HepG2 (cell line): ENCODE results near the gene QDPR. TPM values are rescaled to one million over a fixed set of nuclear protein-coding genes. Genes with fewer than 3 reads are reported as not detected.

Experiments used
- ARID3A ChIP-seq: IDR thresholded peaks from 2 replicates; pipeline ENCODE4 v1.6.1; 2012; ENCODE audit warnings: low read depth, low read length, improper control_type of control experiment
- ASH2L ChIP-seq: fragments of 300-600, 200-600 bp; sonication (generic); IDR thresholded peaks from 2 replicates; pipeline ENCODE4 v1.7.0; 2017; ENCODE audit warnings: low read depth, mild to moderate bottlenecking, moderate library complexity, mixed read lengths, low read length; ENCODE audit not compliant: insufficient read length
- CAMTA2 ChIP-seq: sonication (generic); formaldehyde crosslinking; IDR thresholded peaks from 2 replicates; pipeline ENCODE4 v1.4.0; 2020; ENCODE audit warnings: mild to moderate bottlenecking, missing genetic modification reagents, borderline replicate concordance
- CHD4 ChIP-seq: fragments of 200-600 bp; sonication (generic); IDR thresholded peaks from 2 replicates; pipeline ENCODE4 v1.7.0; 2017; ENCODE audit warnings: mild to moderate bottlenecking, low read length, borderline replicate concordance
- HNRNPLL ChIP-seq: fragments of 200-400 bp; formaldehyde crosslinking; IDR thresholded peaks from 2 replicates; pipeline ENCODE4 v1.6.1; 2017; ENCODE audit warnings: mild to moderate bottlenecking, low read depth, low read length; ENCODE audit not compliant: poor library complexity, severe bottlenecking
- KDM4B ChIP-seq: sonication (generic); formaldehyde crosslinking; IDR thresholded peaks from 2 replicates; pipeline ENCODE4 v1.4.0; 2020; ENCODE audit warnings: missing genetic modification reagents
- MAFF ChIP-seq: IDR thresholded peaks from 2 replicates; pipeline ENCODE4 v1.6.1; 2011; ENCODE audit warnings: low read depth, low read length, improper control_type of control experiment
- NFE2 ChIP-seq: sonication (generic); formaldehyde crosslinking; IDR thresholded peaks from 2 replicates; pipeline ENCODE4 v1.4.0; 2020; ENCODE audit warnings: missing genetic modification reagents
- NONO ChIP-seq, 2 experiments: fragments of 450-650 bp in 1 of 2; sonication (generic) in 1 of 2; formaldehyde crosslinking in 1 of 2; IDR thresholded peaks in 1 of 2; conservative IDR thresholded peaks in 1 of 2; 2 replicates each; pipeline versions ENCODE4 v1.6.1 to v1.8.0; 2017 to 2022; ENCODE audit warnings: mild to moderate bottlenecking in 1 of 2, missing genetic modification reagents in 1 of 2, moderate library complexity in 1 of 2
- PBX2 ChIP-seq: IDR thresholded peaks from 2 replicates; pipeline ENCODE4 v1.6.1; 2016; ENCODE audit warnings: control low read depth
- REPIN1 ChIP-seq: sonication (generic); formaldehyde crosslinking; IDR thresholded peaks from 2 replicates; pipeline ENCODE4 v1.8.0; 2022; ENCODE audit warnings: missing genetic modification reagents, low read depth, mild to moderate bottlenecking, borderline replicate concordance
- SOX5 ChIP-seq: IDR thresholded peaks from 2 replicates; pipeline ENCODE4 v1.6.1; 2016; ENCODE audit warnings: borderline replicate concordance
- STAT5B ChIP-seq: sonication (generic); formaldehyde crosslinking; IDR thresholded peaks from 2 replicates; pipeline ENCODE4 v1.4.0; 2020; ENCODE audit warnings: missing genetic modification reagents
- TBX2 ChIP-seq: sonication (generic); formaldehyde crosslinking; IDR thresholded peaks from 2 replicates; pipeline ENCODE4 v1.5.0; 2020; ENCODE audit warnings: missing genetic modification reagents, mild to moderate bottlenecking, borderline replicate concordance
- TSC22D2 ChIP-seq: sonication (generic); formaldehyde crosslinking; IDR thresholded peaks from 2 replicates; pipeline ENCODE4 v1.5.1; 2020; ENCODE audit warnings: missing genetic modification reagents, mild to moderate bottlenecking, borderline replicate concordance
- ZBTB49 ChIP-seq: sonication (generic); formaldehyde crosslinking; IDR thresholded peaks from 2 replicates; pipeline ENCODE4 v1.4.0; 2020; ENCODE audit warnings: missing genetic modification reagents, borderline replicate concordance
- ZFP36L2 ChIP-seq: sonication (generic); formaldehyde crosslinking; IDR thresholded peaks from 2 replicates; pipeline ENCODE4 v1.4.0; 2020; ENCODE audit warnings: missing genetic modification reagents
- ZNF30 ChIP-seq: sonication (generic); formaldehyde crosslinking; IDR thresholded peaks from 2 replicates; pipeline ENCODE4 v1.5.0; 2020; ENCODE audit warnings: mild to moderate bottlenecking, missing genetic modification reagents
- ZNF451 ChIP-seq: sonication (generic); formaldehyde crosslinking; IDR thresholded peaks from 2 replicates; pipeline ENCODE4 v1.5.0; 2020; ENCODE audit warnings: mild to moderate bottlenecking, missing genetic modification reagents
- ZNF468 ChIP-seq: sonication (generic); formaldehyde crosslinking; IDR thresholded peaks from 2 replicates; pipeline ENCODE4 v1.8.0; 2022; ENCODE audit warnings: mild to moderate bottlenecking, moderate library complexity, missing genetic modification reagents
- ZNF569 ChIP-seq: sonication (generic); formaldehyde crosslinking; IDR thresholded peaks from 2 replicates; pipeline ENCODE4 v1.5.0; 2020; ENCODE audit warnings: mild to moderate bottlenecking, missing genetic modification reagents, moderate library complexity, borderline replicate concordance
- ZNF598 ChIP-seq: sonication (generic); formaldehyde crosslinking; IDR thresholded peaks from 2 replicates; pipeline ENCODE4 v1.5.1; 2020; ENCODE audit warnings: mild to moderate bottlenecking, missing genetic modification reagents, borderline replicate concordance
- ZNF790 ChIP-seq: sonication (generic); formaldehyde crosslinking; IDR thresholded peaks from 2 replicates; pipeline ENCODE4 v1.8.0; 2022; ENCODE audit warnings: missing genetic modification reagents, mild to moderate bottlenecking, borderline replicate concordance
- polyA plus RNA-seq, 8 experiments: library from polyadenylated mRNA; depleted of rRNA in 3 of 8; stranded (reverse) in 7 of 8; unstranded in 1 of 8; fragments of >200 nt; fragmentation: Illumina TruSeq in 4 of 8; extraction: Trizol in 4 of 8; gene quantifications; 2 replicates each; pipeline versions ENCODE4 v1.2.1 to v1.2.3, GENCODE V29; 2011 to 2016; ENCODE audit warnings: low read depth in 4 of 8, missing spikeins in 1 of 8, mixed read lengths in 1 of 8; ENCODE audit not compliant: insufficient read depth in 1 of 8
- total RNA-seq, 5 experiments: library from RNA; depleted of rRNA; stranded (reverse); fragments of >200 nt; fragmentation: Illumina TruSeq; extraction: Trizol; gene quantifications; 2 replicates each; pipeline ENCODE4 v1.2.3, GENCODE V29; 2016; ENCODE audit warnings: low read depth in 1 of 5
- TF ChIP-seq, protein P1 (sequence below): sonication (generic); formaldehyde crosslinking; IDR thresholded peaks from 2 replicates; pipeline ENCODE4 v1.5.0; 2020; ENCODE audit warnings: mild to moderate bottlenecking, missing genetic modification reagents, borderline replicate concordance

The QDPR gene
- total and polyA plus RNA-seq, 2 of the 13 experiments (the other 11 are each of a cell fraction or from before 2014, with no cell fraction given), result 9.9 to 95.5 TPM

DNA sequence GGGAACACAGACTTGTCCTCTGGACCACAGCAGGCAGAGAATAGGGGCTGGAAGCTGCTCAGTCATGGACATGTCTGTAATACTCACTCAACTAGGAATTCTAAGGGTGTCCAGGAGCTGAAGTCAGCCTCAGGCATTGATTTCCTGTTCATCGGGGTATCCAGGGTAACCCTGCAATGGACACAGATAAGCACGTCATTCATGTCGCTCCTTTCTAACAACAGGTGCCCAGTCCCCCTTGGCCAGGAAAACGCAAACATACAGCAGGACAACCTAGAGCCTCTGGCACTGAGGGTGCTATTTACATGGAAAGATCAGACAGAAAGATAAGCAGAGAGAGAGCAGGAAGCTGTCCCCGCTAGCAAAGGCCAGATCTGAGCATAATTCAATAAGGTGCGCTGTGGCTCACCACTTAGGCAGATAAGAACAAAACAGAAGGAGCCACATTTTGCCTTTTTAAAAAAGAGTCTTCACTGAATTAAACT, 21.3 kb downstream of the QDPR start (continued):
- TF ChIP-seq ZNF451 (CRISPR knock-in tag) (no peak), ARID3A (peak; percentile 24; the same call in 1 of the 2 replicates), NFE2 (CRISPR knock-in tag) (no peak), ZFP36L2 (CRISPR knock-in tag) (no peak), MAFF (no peak), ZBTB49 (CRISPR knock-in tag) (no peak), TSC22D2 (CRISPR knock-in tag) (no peak), ZNF598 (CRISPR knock-in tag) (no peak), ZNF569 (CRISPR knock-in tag) (no peak), SOX5 (CRISPR knock-in tag) (peak; percentile 76), ASH2L (peak; percentile 60), KDM4B (no peak), CHD4 (0 out of 2 replicates have a peak, but pooled peaks have one; percentile 52), ZNF790 (CRISPR knock-in tag) (no peak), CAMTA2 (CRISPR knock-in tag) (no peak), HNRNPLL (no peak), TBX2 (peak; percentile 74), ZNF468 (no peak), STAT5B (no peak), PBX2 (CRISPR knock-in tag) (no peak), NONO (IDR thresholded peaks at IDR 0.05) (no peak), NONO (CRISPR knock-in tag; conservative IDR thresholded peaks at IDR 0.05) (peak; percentile 47; the same call in 1 of the 2 replicates), REPIN1 (no peak), ZNF30 (CRISPR knock-in tag) (no peak)
- TF ChIP-seq, protein P1, sequence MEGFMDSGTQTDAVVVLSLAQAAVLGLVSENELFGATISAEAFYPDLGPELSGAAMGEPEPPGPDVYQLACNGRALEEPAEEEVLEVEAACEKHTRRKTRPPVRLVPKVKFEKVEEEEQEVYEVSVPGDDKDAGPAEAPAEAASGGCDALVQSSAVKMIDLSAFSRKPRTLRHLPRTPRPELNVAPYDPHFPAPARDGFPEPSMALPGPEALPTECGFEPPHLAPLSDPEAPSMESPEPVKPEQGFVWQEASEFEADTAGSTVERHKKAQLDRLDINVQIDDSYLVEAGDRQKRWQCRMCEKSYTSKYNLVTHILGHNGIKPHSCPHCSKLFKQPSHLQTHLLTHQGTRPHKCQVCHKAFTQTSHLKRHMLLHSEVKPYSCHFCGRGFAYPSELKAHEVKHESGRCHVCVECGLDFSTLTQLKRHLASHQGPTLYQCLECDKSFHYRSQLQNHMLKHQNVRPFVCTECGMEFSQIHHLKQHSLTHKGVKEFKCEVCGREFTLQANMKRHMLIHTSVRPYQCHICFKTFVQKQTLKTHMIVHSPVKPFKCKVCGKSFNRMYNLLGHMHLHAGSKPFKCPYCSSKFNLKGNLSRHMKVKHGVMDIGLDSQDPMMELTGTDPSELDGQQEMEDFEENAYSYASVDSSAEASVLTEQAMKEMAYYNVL (CRISPR knock-in tag), result no peak
